HL-60 (cell line): ENCODE measurements around the gene COL6A3.

Experiments used
- DNase-seq, 2 experiments: peaks; one replicate each; pipeline ENCODE4 v3.0.0-alpha.2; 2010 to 2020; ENCODE audit warnings: low read depth in 1 of 2, low spot score in 1 of 2
- H3K27ac ChIP-seq: fragments of 250-450 bp; sonication (Bioruptor Pico); replicated peaks from 2 replicates; pipeline ENCODE4 v1.5.1; 2020; ENCODE audit warnings: mild to moderate bottlenecking, moderate library complexity
- H3K27me3 ChIP-seq: fragments of 250-450 bp; sonication (Bioruptor Pico); 2 replicates; pipeline ENCODE4 v1.5.1; 2021; ENCODE audit warnings: mild to moderate bottlenecking, moderate library complexity; ENCODE audit not compliant: insufficient read depth, poor library complexity, severe bottlenecking
- H3K4me3 ChIP-seq: replicated peaks from 2 replicates; pipeline ENCODE4 v1.5.1; 2011; ENCODE audit warnings: mild to moderate bottlenecking, control low read depth, low read length; ENCODE audit not compliant: insufficient read depth
- GABPA ChIP-seq: IDR thresholded peaks from 2 replicates; pipeline ENCODE4 v1.6.1; 2012; ENCODE audit warnings: low read depth
- POLR2AphosphoS5 ChIP-seq: IDR thresholded peaks from 2 replicates; pipeline ENCODE4 v1.6.1; 2012; ENCODE audit warnings: low read depth
- SPI1 ChIP-seq: IDR thresholded peaks from 2 replicates; pipeline ENCODE4 v1.6.1; 2012; ENCODE audit warnings: low read depth, mild to moderate bottlenecking, borderline replicate concordance
- TF ChIP-seq, protein P1 (sequence below): IDR thresholded peaks from one replicate; pipeline ENCODE4 v1.5.1; 2011; ENCODE audit warnings: low read length, control low read depth, inconsistent platforms; ENCODE audit not compliant: insufficient read depth
- TF ChIP-seq, protein P2 (sequence below): IDR thresholded peaks from 2 replicates; pipeline ENCODE4 v1.6.1; 2012; ENCODE audit warnings: low read depth; ENCODE audit not compliant: insufficient replicate concordance

The COL6A3 gene

GRCh38 chr2:237384672-237385020 is 29.3 kb downstream of the COL6A3 start:
- DNase-seq, result no peak
- H3K27ac ChIP-seq, result no peak overlapping the region
- no peak overlapping the region for H3K4me3 ChIP-seq
- no peaks in the 10 kb centered on the region for H3K27me3 ChIP-seq
- TF ChIP-seq POLR2AphosphoS5 (no peak), GABPA (no peak), SPI1 (no peak)
- TF ChIP-seq, protein P1, sequence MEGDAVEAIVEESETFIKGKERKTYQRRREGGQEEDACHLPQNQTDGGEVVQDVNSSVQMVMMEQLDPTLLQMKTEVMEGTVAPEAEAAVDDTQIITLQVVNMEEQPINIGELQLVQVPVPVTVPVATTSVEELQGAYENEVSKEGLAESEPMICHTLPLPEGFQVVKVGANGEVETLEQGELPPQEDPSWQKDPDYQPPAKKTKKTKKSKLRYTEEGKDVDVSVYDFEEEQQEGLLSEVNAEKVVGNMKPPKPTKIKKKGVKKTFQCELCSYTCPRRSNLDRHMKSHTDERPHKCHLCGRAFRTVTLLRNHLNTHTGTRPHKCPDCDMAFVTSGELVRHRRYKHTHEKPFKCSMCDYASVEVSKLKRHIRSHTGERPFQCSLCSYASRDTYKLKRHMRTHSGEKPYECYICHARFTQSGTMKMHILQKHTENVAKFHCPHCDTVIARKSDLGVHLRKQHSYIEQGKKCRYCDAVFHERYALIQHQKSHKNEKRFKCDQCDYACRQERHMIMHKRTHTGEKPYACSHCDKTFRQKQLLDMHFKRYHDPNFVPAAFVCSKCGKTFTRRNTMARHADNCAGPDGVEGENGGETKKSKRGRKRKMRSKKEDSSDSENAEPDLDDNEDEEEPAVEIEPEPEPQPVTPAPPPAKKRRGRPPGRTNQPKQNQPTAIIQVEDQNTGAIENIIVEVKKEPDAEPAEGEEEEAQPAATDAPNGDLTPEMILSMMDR, result no peak
- TF ChIP-seq, protein P2, sequence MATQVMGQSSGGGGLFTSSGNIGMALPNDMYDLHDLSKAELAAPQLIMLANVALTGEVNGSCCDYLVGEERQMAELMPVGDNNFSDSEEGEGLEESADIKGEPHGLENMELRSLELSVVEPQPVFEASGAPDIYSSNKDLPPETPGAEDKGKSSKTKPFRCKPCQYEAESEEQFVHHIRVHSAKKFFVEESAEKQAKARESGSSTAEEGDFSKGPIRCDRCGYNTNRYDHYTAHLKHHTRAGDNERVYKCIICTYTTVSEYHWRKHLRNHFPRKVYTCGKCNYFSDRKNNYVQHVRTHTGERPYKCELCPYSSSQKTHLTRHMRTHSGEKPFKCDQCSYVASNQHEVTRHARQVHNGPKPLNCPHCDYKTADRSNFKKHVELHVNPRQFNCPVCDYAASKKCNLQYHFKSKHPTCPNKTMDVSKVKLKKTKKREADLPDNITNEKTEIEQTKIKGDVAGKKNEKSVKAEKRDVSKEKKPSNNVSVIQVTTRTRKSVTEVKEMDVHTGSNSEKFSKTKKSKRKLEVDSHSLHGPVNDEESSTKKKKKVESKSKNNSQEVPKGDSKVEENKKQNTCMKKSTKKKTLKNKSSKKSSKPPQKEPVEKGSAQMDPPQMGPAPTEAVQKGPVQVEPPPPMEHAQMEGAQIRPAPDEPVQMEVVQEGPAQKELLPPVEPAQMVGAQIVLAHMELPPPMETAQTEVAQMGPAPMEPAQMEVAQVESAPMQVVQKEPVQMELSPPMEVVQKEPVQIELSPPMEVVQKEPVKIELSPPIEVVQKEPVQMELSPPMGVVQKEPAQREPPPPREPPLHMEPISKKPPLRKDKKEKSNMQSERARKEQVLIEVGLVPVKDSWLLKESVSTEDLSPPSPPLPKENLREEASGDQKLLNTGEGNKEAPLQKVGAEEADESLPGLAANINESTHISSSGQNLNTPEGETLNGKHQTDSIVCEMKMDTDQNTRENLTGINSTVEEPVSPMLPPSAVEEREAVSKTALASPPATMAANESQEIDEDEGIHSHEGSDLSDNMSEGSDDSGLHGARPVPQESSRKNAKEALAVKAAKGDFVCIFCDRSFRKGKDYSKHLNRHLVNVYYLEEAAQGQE, result no peak

GRCh38 chr2:237383991-237384671 is 29.8 kb downstream of the COL6A3 start:
- Histone ChIP-seq H3K4me3 (no peak overlapping the region), H3K27ac (no peak overlapping the region), H3K27me3 (no peaks in the 10 kb centered on the region)
- DNase-seq, result no peak
- TF ChIP-seq, protein P1, result no peak
- TF ChIP-seq GABPA, result no peak
- TF ChIP-seq, protein P2, result no peak
- no peak for TF ChIP-seq POLR2AphosphoS5
- no peak for TF ChIP-seq SPI1

GRCh38 chr2:237380768-237381167 is 33.2 kb downstream of the COL6A3 start:
- peaks cover 2% of the 10 kb centered on the region for H3K27me3 ChIP-seq
- H3K4me3 ChIP-seq, result no peak overlapping the region
- TF ChIP-seq SPI1 (no peak), GABPA (no peak), POLR2AphosphoS5 (no peak)
- TF ChIP-seq, protein P2, result no peak
- TF ChIP-seq, protein P1, result no peak
- H3K27ac ChIP-seq, result no peak overlapping the region
- no peak for DNase-seq
